SU-DHL-6 (cell line): ENCODE data around the gene TRIM24.

ENCODE experiments used
- H2AFZ ChIP-seq: fragments of 200-600 bp; sonication (generic); 2 replicates; pipeline ENCODE4 v1.6.1; 2014; ENCODE audit warnings: low read depth, mild to moderate bottlenecking, moderate library complexity, mixed read lengths, antibody characterized with exemption, low read length; ENCODE audit not compliant: severe bottlenecking
- H3F3A ChIP-seq: fragments of 200-600 bp; shearing (Covaris generic); 2 replicates; pipeline ENCODE4 v1.6.0; 2016; ENCODE audit warnings: antibody characterized with exemption, mild to moderate bottlenecking; ENCODE audit not compliant: insufficient read depth
- H3K27ac ChIP-seq: fragments of 200-600 bp; sonication (generic); 2 replicates; pipeline ENCODE4 v1.5.1; 2016; ENCODE audit warnings: low read depth, mild to moderate bottlenecking, low read length, moderate library complexity, mixed read lengths
- H3K27me3 ChIP-seq: fragments of 200-600 bp; sonication (generic), shearing (Covaris generic); 2 replicates; pipeline ENCODE4 v1.6.0; 2014; ENCODE audit warnings: mild to moderate bottlenecking, low read length
- H3K36me3 ChIP-seq: fragments of 200-600 bp; sonication (generic); 2 replicates; pipeline ENCODE4 v1.6.1; 2014; ENCODE audit warnings: mild to moderate bottlenecking, low read length, mixed read lengths
- H3K4me2 ChIP-seq: fragments of 300-600, 200-600 bp; shearing (Covaris generic), sonication (generic); 2 replicates; pipeline ENCODE4 v1.6.0; 2014; ENCODE audit warnings: low read length, low read depth, mild to moderate bottlenecking; ENCODE audit not compliant: poor library complexity, severe bottlenecking
- H3K4me3 ChIP-seq: fragments of 200-600 bp; sonication (generic); 2 replicates; pipeline ENCODE4 v1.5.1; 2014; ENCODE audit warnings: antibody characterized with exemption, low read length, mild to moderate bottlenecking, mixed read lengths; ENCODE audit not compliant: insufficient read depth, poor library complexity, severe bottlenecking
- H3K79me2 ChIP-seq: fragments of 200-600 bp; sonication (generic); 2 replicates; pipeline ENCODE4 v1.6.1; 2014; ENCODE audit warnings: mild to moderate bottlenecking, low read length, moderate library complexity; ENCODE audit not compliant: insufficient read depth
- H3K9ac ChIP-seq: fragments of 200-600 bp; sonication (generic); 2 replicates; pipeline ENCODE4 v1.7.0; 2014; ENCODE audit warnings: mild to moderate bottlenecking, low read length
- H3K9me2 ChIP-seq: fragments of 200-600 bp; sonication (generic); replicated peaks from 2 replicates; pipeline ENCODE4 v1.6.1; 2014; ENCODE audit warnings: low read length; ENCODE audit not compliant: insufficient read depth
- H3K9me3 ChIP-seq: fragments of 200-600 bp; sonication (generic); 2 replicates; pipeline ENCODE4 v1.6.1; 2014; ENCODE audit warnings: low read length, mixed read lengths; ENCODE audit not compliant: insufficient read depth
- H4K20me1 ChIP-seq: fragments of 200-600 bp; sonication (generic); 2 replicates; pipeline ENCODE4 v1.6.1; 2014; ENCODE audit warnings: low read depth, mild to moderate bottlenecking, antibody characterized with exemption, low read length, moderate library complexity, mixed read lengths
- EZH2phosphoT487 ChIP-seq: fragments of 200-600 bp; sonication (generic), shearing (Covaris generic); conservative IDR thresholded peaks from 2 replicates; pipeline ENCODE4 v1.6.1; 2018; ENCODE audit warnings: mild to moderate bottlenecking, antibody characterized with exemption, low read length, moderate library complexity, mixed read lengths
- TF ChIP-seq, protein P1 (sequence below): fragments of 200-600 bp; sonication (generic); IDR thresholded peaks from one replicate; pipeline ENCODE4 v1.5.1; 2017; ENCODE audit warnings: antibody characterized with exemption, mild to moderate bottlenecking, low read length, moderate library complexity; ENCODE audit not compliant: insufficient read depth, poor library complexity, severe bottlenecking

Gene TRIM24

DNA sequence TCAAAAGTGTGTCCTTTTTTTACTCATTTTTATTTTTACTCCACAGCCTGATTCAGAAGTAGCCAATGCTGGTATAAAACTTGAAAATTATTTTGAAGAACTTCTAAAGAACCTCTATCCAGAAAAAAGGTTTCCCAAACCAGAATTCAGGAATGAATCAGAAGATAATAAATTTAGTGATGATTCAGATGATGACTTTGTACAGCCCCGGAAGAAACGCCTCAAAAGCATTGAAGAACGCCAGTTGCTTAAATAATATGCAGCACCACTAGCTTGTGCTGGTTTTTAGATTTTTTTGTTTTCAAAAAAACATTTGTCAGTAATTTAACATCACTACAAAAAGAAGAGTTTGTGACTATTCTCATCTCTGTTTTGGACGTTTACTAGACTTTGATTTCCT lies 124.6 kb downstream of the TRIM24 start:
- Histone ChIP-seq H3K27ac (no peak overlapping the region), H3K4me3 (no peak overlapping the region), H3K9me3 (no peaks in the 10 kb centered on the region), H3K36me3 (peaks cover 30% of the 10 kb centered on the region), H4K20me1 (no peaks in the 10 kb centered on the region), H3K9ac (no peak overlapping the region), H3K79me2 (no peaks in the 10 kb centered on the region), H3K4me2 (no peak overlapping the region), H2AFZ (no peak overlapping the region), H3K9me2 (no peaks in the 10 kb centered on the region), H3K27me3 (no peaks in the 10 kb centered on the region), H3F3A (no peaks in the 10 kb centered on the region)
- TF ChIP-seq, protein P1, sequence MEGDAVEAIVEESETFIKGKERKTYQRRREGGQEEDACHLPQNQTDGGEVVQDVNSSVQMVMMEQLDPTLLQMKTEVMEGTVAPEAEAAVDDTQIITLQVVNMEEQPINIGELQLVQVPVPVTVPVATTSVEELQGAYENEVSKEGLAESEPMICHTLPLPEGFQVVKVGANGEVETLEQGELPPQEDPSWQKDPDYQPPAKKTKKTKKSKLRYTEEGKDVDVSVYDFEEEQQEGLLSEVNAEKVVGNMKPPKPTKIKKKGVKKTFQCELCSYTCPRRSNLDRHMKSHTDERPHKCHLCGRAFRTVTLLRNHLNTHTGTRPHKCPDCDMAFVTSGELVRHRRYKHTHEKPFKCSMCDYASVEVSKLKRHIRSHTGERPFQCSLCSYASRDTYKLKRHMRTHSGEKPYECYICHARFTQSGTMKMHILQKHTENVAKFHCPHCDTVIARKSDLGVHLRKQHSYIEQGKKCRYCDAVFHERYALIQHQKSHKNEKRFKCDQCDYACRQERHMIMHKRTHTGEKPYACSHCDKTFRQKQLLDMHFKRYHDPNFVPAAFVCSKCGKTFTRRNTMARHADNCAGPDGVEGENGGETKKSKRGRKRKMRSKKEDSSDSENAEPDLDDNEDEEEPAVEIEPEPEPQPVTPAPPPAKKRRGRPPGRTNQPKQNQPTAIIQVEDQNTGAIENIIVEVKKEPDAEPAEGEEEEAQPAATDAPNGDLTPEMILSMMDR, result no peak
- no peak for TF ChIP-seq EZH2phosphoT487

DNA sequence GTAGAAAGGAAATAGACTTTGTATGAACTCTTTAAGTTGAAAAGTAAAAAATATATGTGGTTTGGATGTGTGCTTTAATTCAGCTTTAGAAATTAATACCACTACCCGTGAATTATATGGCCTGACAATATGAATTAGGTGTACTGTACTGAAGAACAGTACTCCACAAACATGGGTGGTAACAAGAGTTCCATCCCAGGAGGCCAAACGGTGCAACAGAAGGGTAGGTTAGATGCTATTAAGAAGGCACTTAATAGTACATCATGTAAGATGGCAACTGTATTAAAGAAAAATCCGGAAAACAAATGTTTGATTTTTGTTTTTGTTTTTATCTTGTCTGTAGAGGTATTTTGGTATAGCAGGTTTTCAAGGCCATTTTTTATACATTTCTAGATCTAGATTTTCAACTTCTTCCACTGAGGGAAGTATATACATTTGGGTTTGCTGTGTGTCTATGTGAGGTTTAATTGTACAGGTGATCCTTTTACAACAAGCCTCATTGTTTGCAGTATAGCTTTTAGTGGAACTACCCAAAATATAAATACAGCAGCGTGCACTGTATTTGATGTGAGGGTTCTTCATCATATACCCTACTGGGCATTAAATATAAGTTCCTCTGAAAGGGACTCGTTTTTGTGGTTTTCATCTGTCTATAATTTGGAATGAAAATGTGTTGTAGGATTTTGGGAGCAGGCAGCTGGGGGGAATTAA lies 125.4 kb downstream of the TRIM24 start:
- TF ChIP-seq EZH2phosphoT487, result no peak
- TF ChIP-seq, protein P1, result no peak
- no peaks in the 10 kb centered on the region for H4K20me1 ChIP-seq
- no peak overlapping the region for H3K9ac ChIP-seq
- no peaks in the 10 kb centered on the region for H3K9me3 ChIP-seq
- no peaks in the 10 kb centered on the region for H3K79me2 ChIP-seq
- H3K27me3 ChIP-seq, result no peaks in the 10 kb centered on the region
- H3K9me2 ChIP-seq, result no peaks in the 10 kb centered on the region
- H3K36me3 ChIP-seq, result peaks cover 24% of the 10 kb centered on the region
- H3F3A ChIP-seq, result no peaks in the 10 kb centered on the region
- no peak overlapping the region for H3K27ac ChIP-seq
- no peak overlapping the region for H2AFZ ChIP-seq
- H3K4me3 ChIP-seq, result no peak overlapping the region
- no peak overlapping the region for H3K4me2 ChIP-seq

DNA sequence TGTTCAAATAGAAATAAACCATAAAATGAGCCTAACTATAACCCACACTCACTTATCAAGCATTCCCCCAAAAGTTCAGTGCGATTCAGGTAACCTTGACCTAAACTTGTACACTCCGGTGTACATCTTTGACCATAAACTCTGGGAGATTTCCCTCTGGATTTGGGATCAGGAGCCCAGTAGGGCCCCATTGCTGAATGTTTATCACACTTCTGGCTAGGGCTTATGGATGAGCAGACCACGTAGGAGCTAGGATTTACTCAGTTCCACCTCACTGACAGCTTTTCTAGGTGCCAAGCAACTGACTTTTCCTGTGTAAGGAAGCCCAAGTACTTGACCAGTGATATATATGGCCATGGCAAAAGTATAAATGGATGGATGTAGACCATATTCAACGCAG lies 127.4 kb downstream of the TRIM24 start:
- Histone ChIP-seq H3K9me3 (no peaks in the 10 kb centered on the region), H3K4me2 (no peak overlapping the region), H3K9ac (no peak overlapping the region), H3K9me2 (no peaks in the 10 kb centered on the region), H3F3A (no peaks in the 10 kb centered on the region), H3K4me3 (no peak overlapping the region), H4K20me1 (no peaks in the 10 kb centered on the region), H2AFZ (no peak overlapping the region), H3K27ac (no peak overlapping the region), H3K36me3 (peaks cover 12% of the 10 kb centered on the region; the same call in 1 of the 2 replicates), H3K27me3 (no peaks in the 10 kb centered on the region), H3K79me2 (no peaks in the 10 kb centered on the region)
- TF ChIP-seq, protein P1, result no peak
- TF ChIP-seq EZH2phosphoT487, result no peak
